ENCODE results near the gene LZTS3.
"Not testable (repeated sequence)": the region's sequence is repeated elsewhere in the genome, so short reads cannot be mapped to it uniquely, and the experiment has no call there.

The LZTS3 gene

DNA sequence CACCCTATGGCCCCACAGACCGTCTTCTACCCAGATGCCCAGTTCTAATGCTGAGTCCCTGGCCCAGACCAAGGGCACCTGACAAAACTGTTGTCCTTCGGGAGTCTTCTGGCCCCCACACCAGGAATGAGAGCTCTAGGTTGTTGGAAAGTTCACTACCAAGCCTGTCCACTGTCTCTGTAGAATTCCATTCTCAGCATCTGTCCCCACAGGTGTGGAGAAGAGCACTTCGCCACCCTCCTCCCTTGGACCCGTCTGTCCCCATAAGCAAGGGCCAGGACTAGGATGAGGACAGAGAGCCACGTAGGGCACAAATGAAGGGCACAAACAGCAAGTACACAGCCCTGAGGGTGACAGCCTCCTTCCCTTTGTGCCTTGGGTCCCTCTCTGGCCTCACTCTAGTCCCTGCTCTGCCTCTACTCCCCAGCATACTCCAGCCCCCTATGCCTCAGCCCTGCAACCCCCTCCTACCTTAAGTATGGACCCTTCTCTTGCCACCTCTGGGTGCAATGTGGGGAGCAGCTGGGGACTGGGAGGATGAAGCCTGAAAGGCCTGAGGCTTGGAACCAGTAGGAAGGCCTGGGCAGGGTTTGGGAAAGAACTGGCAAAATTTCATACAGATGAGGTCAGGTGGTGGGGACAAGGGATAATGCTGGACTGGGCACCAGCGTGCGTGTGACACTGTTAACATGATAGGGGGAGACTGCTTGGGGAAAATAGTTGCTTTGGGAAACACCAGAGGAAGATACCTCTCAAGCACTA, 4.3 kb downstream of the LZTS3 start:
- no peak for DNase-seq (ENCODE audit: extremely low read depth in 1 of 2, low read depth in 1 of 2)

DNA sequence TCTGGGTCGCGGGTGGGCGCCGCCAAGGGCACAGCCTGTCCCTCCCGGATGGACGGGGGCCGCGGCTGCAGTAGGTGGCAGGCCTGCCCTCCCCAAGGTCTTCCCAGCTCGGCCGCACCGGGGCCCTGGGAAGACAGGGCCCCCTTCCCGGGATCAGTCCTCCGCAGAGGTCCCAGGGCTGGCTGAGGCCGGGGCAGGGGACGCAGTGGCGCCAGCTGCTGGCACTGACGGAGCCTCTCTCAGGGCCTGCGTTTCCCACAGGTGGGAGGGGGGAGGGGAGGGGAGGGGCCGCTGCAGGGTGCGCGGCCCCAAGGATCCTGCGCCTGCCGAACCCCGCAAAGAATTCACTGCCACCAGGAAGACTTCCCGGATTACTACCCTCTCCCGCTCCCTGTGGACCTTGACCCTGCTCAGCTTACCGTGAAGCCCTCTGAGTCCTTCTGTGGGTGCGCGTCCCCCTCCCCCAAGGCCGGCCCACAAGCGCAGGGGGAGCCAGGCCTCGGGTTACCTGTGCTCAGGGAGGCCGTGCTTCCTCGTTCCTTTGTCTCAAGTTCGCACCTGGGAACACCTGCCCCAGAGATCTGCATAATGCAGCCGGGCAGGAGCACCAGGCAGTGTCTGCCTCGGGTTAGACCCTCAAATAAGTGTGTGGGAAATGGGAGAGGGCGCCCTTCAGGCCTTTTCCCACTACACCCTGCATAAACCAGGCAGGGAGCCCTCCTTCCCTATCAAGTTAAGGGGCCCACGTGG, 5.1 kb downstream of the LZTS3 start:
- no peak for DNase-seq (ENCODE audit: extremely low read depth in 1 of 2, low read depth in 1 of 2)

DNA sequence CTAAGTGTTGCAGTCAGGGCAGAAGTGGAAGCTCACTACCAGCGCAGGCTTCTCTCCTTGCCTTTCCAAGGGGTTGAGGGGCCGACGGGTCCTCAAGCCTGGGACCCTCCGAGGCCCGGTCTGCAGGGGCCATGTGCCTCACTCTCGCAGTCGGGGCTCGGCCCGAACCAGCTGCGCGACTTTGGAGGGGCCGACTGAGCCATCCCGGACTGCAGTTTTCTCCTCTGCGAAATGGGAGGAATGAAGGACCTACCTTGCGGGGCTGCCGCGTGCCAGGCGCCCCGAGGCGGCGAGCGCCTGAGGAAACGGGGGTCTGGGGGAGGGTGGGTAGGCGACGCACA, 5.6 kb downstream of the LZTS3 start:
- no peak for DNase-seq (ENCODE audit: extremely low read depth in 1 of 2, low read depth in 1 of 2)

- no peak for DNase-seq (ENCODE audit: extremely low read depth in 1 of 2, low read depth in 1 of 2)
These were observed 6.4 kb downstream of the LZTS3 start for GRCh38 chr20:3166913-3167342.

- no peak for DNase-seq (ENCODE audit: extremely low read depth in 1 of 2, low read depth in 1 of 2)
These were observed 6.9 kb downstream of the LZTS3 start for GRCh38 chr20:3166338-3166912.

DNA sequence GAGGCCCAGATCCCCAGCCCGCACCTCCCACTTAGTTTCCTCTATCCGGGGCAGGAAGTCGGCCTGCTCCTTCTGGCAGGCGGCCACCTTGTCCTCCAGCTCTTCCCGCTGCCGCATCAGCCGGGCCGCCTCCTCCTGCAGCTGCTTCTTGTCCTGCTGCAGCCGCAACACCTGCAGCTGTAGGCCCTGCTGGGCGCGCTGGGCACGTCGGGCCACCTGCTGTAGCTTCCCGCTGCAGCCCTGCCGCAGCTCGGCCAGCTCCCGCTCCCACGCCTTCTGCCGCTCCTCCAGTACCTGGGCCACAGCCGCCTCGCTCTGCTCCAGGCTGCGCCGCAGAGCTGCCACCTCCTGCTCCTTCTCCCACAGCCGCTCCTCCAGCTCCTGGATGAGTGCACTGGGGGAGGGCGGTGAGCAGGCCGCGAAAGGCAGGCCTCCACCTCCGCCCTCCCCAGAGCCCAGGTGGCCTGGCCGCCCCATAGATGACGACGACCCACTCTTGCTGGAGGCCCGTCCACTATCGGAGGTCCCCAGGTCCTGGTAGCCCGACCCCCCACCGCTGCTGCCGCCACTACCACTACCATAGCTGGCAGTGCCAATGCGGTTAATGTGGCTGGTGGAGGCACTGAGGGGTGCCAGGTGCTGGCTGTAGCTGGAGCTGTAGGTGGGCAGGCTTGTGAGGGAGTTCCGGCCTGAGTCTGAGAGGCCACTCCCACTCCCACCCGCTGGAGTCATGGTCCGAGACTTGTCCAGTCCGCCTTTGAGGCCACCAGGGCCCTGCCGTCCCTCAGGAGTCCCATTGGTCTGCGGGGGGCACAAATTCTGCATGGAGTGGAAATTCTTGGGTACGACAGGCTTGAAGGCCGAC, 7.6 kb downstream of the LZTS3 start:
- DNase-seq (ENCODE audit: extremely low read depth in 1 of 2, low read depth in 1 of 2), result no peak

GRCh38 chr20:3164763-3165410, 8.5 kb downstream of the LZTS3 start:
- DNase-seq (ENCODE audit: extremely low read depth in 1 of 2, low read depth in 1 of 2), result no peak

GRCh38 chr20:3164043-3164762, 9.1 kb downstream of the LZTS3 start:
- no peak for DNase-seq (ENCODE audit: extremely low read depth in 1 of 2, low read depth in 1 of 2)

- no peak for DNase-seq (ENCODE audit: extremely low read depth in 1 of 2, low read depth in 1 of 2)
These were observed 10.0 kb downstream of the LZTS3 start for GRCh38 chr20:3163099-3164042.

DNA sequence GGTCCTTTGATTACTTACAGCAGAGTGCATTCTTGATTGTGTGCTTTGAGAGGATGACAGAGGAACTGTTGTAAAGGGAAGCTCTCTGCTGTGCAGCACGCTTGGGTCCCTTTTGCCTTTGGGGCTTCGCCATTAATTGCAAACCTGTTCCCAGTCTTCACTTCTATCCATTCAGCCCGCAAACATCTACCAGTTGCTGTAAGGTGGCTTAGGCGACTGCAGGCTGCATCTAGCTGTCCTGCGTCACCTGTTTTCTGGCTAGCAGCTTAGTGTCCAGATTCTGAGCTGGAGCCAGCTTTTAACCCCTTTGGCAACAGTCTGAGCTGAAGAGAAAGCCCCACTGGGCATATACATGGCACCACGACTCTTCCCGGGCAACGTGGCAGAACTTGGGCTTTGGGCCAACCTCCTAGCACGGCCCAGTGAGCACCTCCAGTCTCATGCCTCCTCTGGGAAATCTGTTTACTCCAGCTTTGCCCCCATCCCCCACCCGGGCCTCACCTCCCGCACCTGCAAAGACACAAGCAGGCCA, 11.2 kb downstream of the LZTS3 start:
- DNase-seq (ENCODE audit: extremely low read depth in 1 of 2, low read depth in 1 of 2), result no peak

DNA sequence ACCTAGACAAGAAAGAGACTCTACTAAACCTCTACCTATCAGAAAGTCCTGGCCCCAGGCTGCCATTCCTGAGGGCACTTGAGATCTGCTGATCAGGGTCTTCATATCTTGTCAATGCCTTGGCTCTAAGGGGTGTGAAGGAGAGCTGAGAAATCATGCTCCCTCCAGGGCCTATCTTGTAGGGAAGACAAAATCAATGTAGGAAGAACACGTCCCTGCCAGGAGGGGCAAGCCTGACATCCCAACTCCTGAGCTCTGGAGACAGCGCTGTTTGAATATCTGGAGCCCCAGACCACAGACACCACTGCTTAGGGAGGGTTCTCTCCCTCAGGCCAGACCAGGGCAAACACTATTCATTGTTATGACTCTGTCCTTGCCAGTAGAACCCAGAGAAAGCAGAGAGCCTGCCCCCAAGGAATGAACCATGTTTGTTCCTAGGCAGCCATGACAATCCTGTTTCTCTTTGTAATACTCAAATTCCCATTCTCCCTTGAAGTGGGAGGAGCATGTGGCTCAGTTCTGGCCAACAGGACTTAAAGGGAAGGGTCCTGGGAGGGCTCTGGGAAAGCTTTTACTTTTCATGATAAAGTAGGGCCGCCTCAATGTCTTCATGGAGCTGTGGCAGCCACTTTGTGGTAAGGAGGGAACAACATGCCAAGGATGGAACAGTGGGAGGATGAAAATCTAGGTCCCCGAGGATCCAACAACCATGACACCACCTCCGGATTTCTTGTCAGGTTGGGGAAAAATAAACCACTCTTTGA, 11.9 kb downstream of the LZTS3 start:
- no peak for DNase-seq (ENCODE audit: extremely low read depth in 1 of 2, low read depth in 1 of 2)

DNA sequence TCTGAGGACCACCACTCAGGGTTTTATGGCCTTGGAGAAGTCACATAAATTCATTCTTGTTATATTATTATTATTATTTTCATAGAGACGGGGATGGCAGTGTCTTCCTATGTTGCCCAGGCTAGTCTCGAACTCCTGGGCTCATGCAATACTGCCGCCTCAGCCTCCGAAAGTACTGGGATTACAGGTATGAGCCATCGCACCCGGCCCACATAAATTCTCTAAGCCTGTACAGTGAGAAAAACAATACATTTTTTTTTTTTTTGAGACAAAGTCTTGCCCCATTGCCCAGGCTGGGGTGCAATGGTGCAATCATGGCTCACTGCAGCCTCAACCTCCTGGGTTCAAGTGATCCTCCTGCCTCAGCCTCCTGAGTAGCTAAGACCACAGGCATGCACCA, 12.9 kb downstream of the LZTS3 start:
- no peak for DNase-seq (ENCODE audit: extremely low read depth in 1 of 2, low read depth in 1 of 2)

DNA sequence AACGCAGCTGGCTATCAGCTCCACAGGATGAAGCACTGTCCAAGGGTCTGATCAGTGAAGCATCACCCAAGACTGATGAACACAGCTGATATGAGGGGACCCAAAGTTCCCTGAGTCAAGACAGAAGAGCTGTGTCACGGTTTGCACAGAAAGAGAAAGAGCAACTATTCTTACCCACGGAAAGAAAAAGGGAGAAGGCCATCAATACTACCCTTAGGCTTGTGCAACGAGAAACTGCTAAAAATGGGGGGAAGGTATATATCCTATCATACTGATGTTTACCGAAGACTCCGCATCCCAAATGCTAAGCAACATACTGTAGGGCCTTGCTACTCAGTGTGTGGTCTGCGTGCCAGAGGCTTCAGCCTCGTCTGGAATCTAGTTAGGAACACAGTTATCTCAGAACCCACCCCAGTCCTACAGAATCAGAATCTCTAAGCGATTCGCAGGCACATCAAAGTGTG, 14.3 kb downstream of the LZTS3 start:
- no peak for DNase-seq (ENCODE audit: extremely low read depth in 1 of 2, low read depth in 1 of 2)

- no peak for DNase-seq (ENCODE audit: extremely low read depth in 1 of 2, low read depth in 1 of 2)
These were observed 15.5 kb downstream of the LZTS3 start for GRCh38 chr20:3157817-3158216.

GRCh38 chr20:3156811-3157619, 16.3 kb downstream of the LZTS3 start:
- DNase-seq (ENCODE audit: extremely low read depth in 1 of 2, low read depth in 1 of 2), result no peak

- not testable (repeated sequence) for DNase-seq (ENCODE audit: extremely low read depth in 1 of 2, low read depth in 1 of 2)
These were observed 21.2 kb downstream of the LZTS3 start for GRCh38 chr20:3152057-3152644.

GRCh38 chr20:3150908-3151307, 22.4 kb downstream of the LZTS3 start:
- no peak for DNase-seq (ENCODE audit: extremely low read depth in 1 of 2, low read depth in 1 of 2)

Data from stimulated activated CD8-positive, alpha-beta memory T cell treated with anti-CD3 and anti-CD28 coated beads, Interleukin-7, amount 100 ng/mL, for 48 hours (primary cell).